Uterus (tissue), 4 donors: ENCODE measurements around the gene MTHFD2. TPM values are rescaled to one million over a fixed set of nuclear protein-coding genes. Genes with fewer than 3 reads are reported as not detected.

ENCODE experiments used
- DNase-seq, 2 donors: peaks; one replicate each; pipeline ENCODE4 v3.0.0-alpha.2; 2019 to 2020
- H3K27ac ChIP-seq, 2 donors: fragments of 200-600 bp; sonication (generic); 1 replicate in 1 of 2; 2 replicates in 1 of 2; pipeline ENCODE4 v1.5.1; 2016 to 2018
- H3K27me3 ChIP-seq, 2 donors: fragments of 200-600 bp; sonication (generic); one replicate each; pipeline ENCODE4 v1.5.1; 2018 to 2019; ENCODE audit warnings: control low read depth in 1 of 2
- H3K36me3 ChIP-seq, 2 donors: fragments of 200-600 bp; sonication (generic); one replicate each; pipeline ENCODE4 v1.5.1; 2019; ENCODE audit warnings: control low read depth in 1 of 2
- H3K4me1 ChIP-seq, 2 donors: fragments of 200-600 bp; sonication (generic); one replicate each; pipeline ENCODE4 v1.5.1; 2018 to 2019; ENCODE audit warnings: control low read depth in 1 of 2
- H3K4me3 ChIP-seq, 2 donors: fragments of 200-600 bp; sonication (generic); 1 replicate in 1 of 2; 2 replicates in 1 of 2; pipeline ENCODE4 v1.5.1; 2018 to 2019; ENCODE audit warnings: mild to moderate bottlenecking in 1 of 2
- H3K9me3 ChIP-seq, 2 donors: fragments of 200-600 bp; sonication (generic); one replicate each; pipeline ENCODE4 v1.5.1; 2019; ENCODE audit warnings: control low read depth in 1 of 2
- CTCF ChIP-seq, 4 experiments: fragments of 200-600 bp in 2 of 4; fragments of 450-650 bp in 2 of 4; sonication (generic) in 2 of 4; IDR thresholded peaks; one replicate each; pipeline ENCODE4 v1.5.1; 2016 to 2019; ENCODE audit warnings: antibody characterized with exemption in 4 of 4, mild to moderate bottlenecking in 2 of 4, moderate library complexity in 1 of 4
- POLR2A ChIP-seq, 2 donors: fragments of 450-650 bp; IDR thresholded peaks; one replicate each; pipeline ENCODE4 v1.6.1; 2016; ENCODE audit warnings: antibody characterized with exemption in 2 of 2, mild to moderate bottlenecking in 1 of 2, moderate library complexity in 1 of 2
- intact Hi-C: fragments of 100-400 bp; cut with DNase I; formaldehyde crosslinking; loops from one replicate; pipeline ENCODE4 v1.15.1; 2023; ENCODE audit warnings: low total_unique reads
- total RNA-seq, 4 donors: library from RNA; depleted of rRNA in 3 of 4; stranded (reverse); fragments of >200 nt in 3 of 4; gene quantifications; one replicate each; pipeline versions ENCODE4 v1.1.0 to v1.2.4, GENCODE V29; 2014 to 2023
- donor health status: DM: yes; HTN: yes; CAD: no.

MTHFD2 gene
- total RNA-seq, 4 donors from 2014 or later: 32.0 to 55.5 (median 42.3) TPM

- Histone ChIP-seq H3K36me3 (no peaks in the 10 kb centered on the region), H3K27ac (no peak overlapping the region), H3K4me1 (no peaks in the 10 kb centered on the region), H3K4me3 (no peak overlapping the region), H3K9me3 (no peaks in the 10 kb centered on the region), H3K27me3 (no peaks in the 10 kb centered on the region)
- no peak for DNase-seq
- TF ChIP-seq POLR2A (IDR thresholded peaks at IDR 0.05) (no peak), CTCF (IDR thresholded peaks at IDR 0.05) (no peak)
- intact Hi-C loops: no loop called here
These were observed 35.5 kb upstream of the MTHFD2 start for GRCh38 chr2:74162951-74163350.

- Histone ChIP-seq H3K4me1 (no peaks in the 10 kb centered on the region), H3K27me3 (no peaks in the 10 kb centered on the region), H3K27ac (no peak overlapping the region), H3K4me3 (no peak overlapping the region), H3K36me3 (no peaks in the 10 kb centered on the region), H3K9me3 (no peaks in the 10 kb centered on the region)
- TF ChIP-seq POLR2A (IDR thresholded peaks at IDR 0.05) (no peak), CTCF (IDR thresholded peaks at IDR 0.05) (no peak)
- no peak for DNase-seq
- intact Hi-C loops: no loop called here
These were observed 33.7 kb upstream of the MTHFD2 start for GRCh38 chr2:74164761-74165160.

GRCh38 chr2:74168739-74169138 lies 29.7 kb upstream of the MTHFD2 start:
- no peaks in the 10 kb centered on the region for H3K27me3 ChIP-seq

GRCh38 chr2:74174909-74175308 lies 23.5 kb upstream of the MTHFD2 start:
- H3K36me3 ChIP-seq: no peaks in the 10 kb centered on the region
- TF ChIP-seq POLR2A (IDR thresholded peaks at IDR 0.05) (no peak), CTCF (IDR thresholded peaks at IDR 0.05) (no peak)
- no peak overlapping the region for H3K4me3 ChIP-seq
- H3K27ac ChIP-seq: no peak overlapping the region
- DNase-seq: no peak
- intact Hi-C loops: no loop called here
- no peaks in the 10 kb centered on the region for H3K27me3 ChIP-seq
- no peaks in the 10 kb centered on the region for H3K9me3 ChIP-seq
- peaks cover 0 to 6% of the 10 kb centered on the region in 2 donors for H3K4me1 ChIP-seq

More at GRCh38 chr2:74168739-74169138, 29.7 kb upstream of the MTHFD2 start:
- Histone ChIP-seq H3K4me1 (no peaks in the 10 kb centered on the region), H3K36me3 (no peaks in the 10 kb centered on the region), H3K9me3 (no peaks in the 10 kb centered on the region), H3K27ac (no peak overlapping the region), H3K4me3 (no peak overlapping the region)
- no peak for DNase-seq
- no peak for TF ChIP-seq POLR2A (IDR thresholded peaks at IDR 0.05)
- TF ChIP-seq CTCF (IDR thresholded peaks at IDR 0.05): no peak
- intact Hi-C loops: no loop called here

GRCh38 chr2:74177696-74178095 lies 20.7 kb upstream of the MTHFD2 start:
- Histone ChIP-seq H3K4me1 (peaks cover 0 to 6% of the 10 kb centered on the region in 2 donors), H3K36me3 (no peaks in the 10 kb centered on the region), H3K27ac (peak overlapping the region; percentile 91 to 96), H3K4me3 (peak overlapping the region; percentile 74 to 87), H3K9me3 (no peaks in the 10 kb centered on the region), H3K27me3 (no peaks in the 10 kb centered on the region)
- no peak for DNase-seq
- intact Hi-C loops: no loop called here
- no peak for TF ChIP-seq POLR2A (IDR thresholded peaks at IDR 0.05)
- TF ChIP-seq CTCF (IDR thresholded peaks at IDR 0.05): no peak
